SK-N-SH (cell line): ENCODE data around the gene PXYLP1. TPM values are rescaled to one million over a fixed set of nuclear protein-coding genes. Genes with fewer than 3 reads are reported as not detected.

Experiments
- CTCF ChIA-PET: fragments of 300-600, 350-600 bp; formaldehyde crosslinking; extraction: SDS; loops from one replicate; lab custom pipeline; 2021; lab: Yijun Ruan, JAX
- POLR2A ChIA-PET: fragments of 350-600 bp; sonication (Branson Sonifier 250); formaldehyde crosslinking; extraction: SDS; loops from one replicate; lab custom pipeline; 2020; ENCODE audit warnings: antibody characterized with exemption, inconsistent platforms; lab: Yijun Ruan, JAX
- DNase-seq: peaks from one replicate; pipeline ENCODE4 v3.0.0; 2012
- H2AFZ ChIP-seq: fragments of 200-600 bp; sonication (generic); 2 replicates; pipeline ENCODE4 v1.8.1; 2016; ENCODE audit warnings: antibody characterized with exemption, mild to moderate bottlenecking, low read depth
- H3F3A ChIP-seq: fragments of 200-600 bp; sonication (generic); replicated peaks from 2 replicates; pipeline ENCODE3; 2016; ENCODE audit warnings: antibody characterized with exemption, mild to moderate bottlenecking; ENCODE audit not compliant: insufficient read depth
- H3K27ac ChIP-seq, 2 experiments: fragments of 200-500 bp in 1 of 2; fragments of 200-600 bp in 1 of 2; sonication (Bioruptor generic) in 1 of 2; sonication (generic), shearing (Covaris generic) in 1 of 2; 2 replicates each; pipeline versions ENCODE4 v1.5.1 to v1.6.1; 2014 to 2016; ENCODE audit warnings: low read depth in 2 of 2, inconsistent platforms in 1 of 2, low read length in 1 of 2, mild to moderate bottlenecking in 1 of 2, mixed read lengths in 1 of 2
- H3K27me3 ChIP-seq: fragments of 200-600 bp; sonication (generic), shearing (Covaris generic); 2 replicates; pipeline ENCODE4 v1.6.1; 2016; ENCODE audit warnings: mixed run types; ENCODE audit not compliant: insufficient read depth
- H3K36me3 ChIP-seq, 2 experiments: fragments of 200-500 bp in 1 of 2; fragments of 200-600 bp in 1 of 2; sonication (Bioruptor generic) in 1 of 2; sonication (generic) in 1 of 2; replicated peaks in 1 of 2; 2 replicates each; pipeline versions ENCODE3 to v1.5.1; 2014 to 2016; ENCODE audit warnings: low read length in 1 of 2, mild to moderate bottlenecking in 1 of 2; ENCODE audit not compliant: insufficient read depth in 2 of 2, control insufficient read depth in 1 of 2
- H3K4me1 ChIP-seq, 2 experiments: fragments of 200-500 bp in 1 of 2; fragments of 200-600 bp in 1 of 2; sonication (Bioruptor generic) in 1 of 2; sonication (generic), shearing (Covaris generic) in 1 of 2; 2 replicates each; pipeline versions ENCODE4 v1.5.1 to v1.6.1; 2014 to 2016; ENCODE audit warnings: low read depth in 1 of 2, low read length in 1 of 2, mixed run types in 1 of 2; ENCODE audit not compliant: insufficient read depth in 2 of 2, control insufficient read depth in 1 of 2
- H3K4me2 ChIP-seq: fragments of 200-600 bp; sonication (generic), shearing (Covaris generic); 2 replicates; pipeline ENCODE4 v1.6.1; 2017; ENCODE audit warnings: mixed run types
- H3K4me3 ChIP-seq, 2 experiments: fragments of 200-500 bp in 1 of 2; fragments of 200-600 bp in 1 of 2; sonication (Bioruptor generic) in 1 of 2; sonication (generic), shearing (Covaris generic) in 1 of 2; 2 replicates each; pipeline versions ENCODE4 v1.5.1 to v1.8.1; 2014 to 2016; ENCODE audit warnings: low read depth in 2 of 2, inconsistent platforms in 1 of 2, low read length in 1 of 2, mild to moderate bottlenecking in 1 of 2, mixed read lengths in 1 of 2, moderate library complexity in 1 of 2
- H3K79me2 ChIP-seq: fragments of 200-600 bp; sonication (generic); 2 replicates; pipeline ENCODE4 v1.8.1; 2017; ENCODE audit warnings: mild to moderate bottlenecking; ENCODE audit not compliant: insufficient read depth
- H3K9ac ChIP-seq: fragments of 200-600 bp; sonication (generic); 2 replicates; pipeline ENCODE4 v1.6.1; 2017; ENCODE audit warnings: mixed run types
- H3K9me2 ChIP-seq: fragments of 200-600 bp; sonication (generic); 2 replicates; pipeline ENCODE4 v1.6.1; 2017; ENCODE audit warnings: mixed run types
- H3K9me3 ChIP-seq: fragments of 200-600 bp; sonication (generic); 2 replicates; pipeline ENCODE4 v1.6.1; 2017; ENCODE audit warnings: mixed run types, mild to moderate bottlenecking, moderate library complexity
- H4K20me1 ChIP-seq: fragments of 200-600 bp; sonication (generic); 2 replicates; pipeline ENCODE4 v1.6.1; 2017; ENCODE audit warnings: mild to moderate bottlenecking, mixed run types; ENCODE audit not compliant: insufficient read depth
- CHD2 ChIP-seq: fragments of 150-350 bp; IDR thresholded peaks from 2 replicates; pipeline ENCODE4 v1.6.1; 2018; ENCODE audit warnings: low read length; ENCODE audit not compliant: partially characterized antibody
- ELF1 ChIP-seq: IDR thresholded peaks from 2 replicates; pipeline ENCODE4 v1.4.0; 2012
- EZH2phosphoT487 ChIP-seq: fragments of 200-600 bp; sonication (generic); IDR thresholded peaks from 2 replicates; pipeline ENCODE4 v1.6.1; 2017; ENCODE audit warnings: low read depth, mixed run types, mild to moderate bottlenecking, antibody characterized with exemption, moderate library complexity, borderline replicate concordance
- FOSL2 ChIP-seq: IDR thresholded peaks from 2 replicates; pipeline ENCODE4 v1.4.0; 2012; ENCODE audit warnings: low read depth, mild to moderate bottlenecking, moderate library complexity, borderline replicate concordance
- FOXJ3 ChIP-seq: sonication (generic); formaldehyde crosslinking; IDR thresholded peaks from 2 replicates; pipeline ENCODE4 v1.5.1; 2020; ENCODE audit warnings: mild to moderate bottlenecking, missing genetic modification reagents
- GABPA ChIP-seq: IDR thresholded peaks from 2 replicates; pipeline ENCODE4 v1.4.0; 2012; ENCODE audit warnings: low read depth, mild to moderate bottlenecking
- GATA2 ChIP-seq: sonication (generic); formaldehyde crosslinking; IDR thresholded peaks from 2 replicates; pipeline ENCODE4 v1.5.0; 2020; ENCODE audit warnings: mild to moderate bottlenecking, missing genetic modification reagents
- IRF3 ChIP-seq: fragments of 150-350 bp; IDR thresholded peaks from 2 replicates; pipeline ENCODE4 v1.6.1; 2016; ENCODE audit warnings: mild to moderate bottlenecking, low read depth, low read length
- JUND ChIP-seq: IDR thresholded peaks from 2 replicates; pipeline ENCODE4 v1.4.0; 2012
- MAX ChIP-seq: IDR thresholded peaks from 2 replicates; pipeline ENCODE4 v1.4.0; 2012; ENCODE audit warnings: low read depth
- NRF1 ChIP-seq: IDR thresholded peaks from 2 replicates; pipeline ENCODE4 v1.6.1; 2012; ENCODE audit warnings: low read depth, mild to moderate bottlenecking, low read length
- RAD21 ChIP-seq: IDR thresholded peaks from 2 replicates; pipeline ENCODE4 v1.6.1; 2012; ENCODE audit warnings: mild to moderate bottlenecking, low read length
- RCOR1 ChIP-seq: fragments of 150-350 bp; IDR thresholded peaks from 2 replicates; pipeline ENCODE4 v1.6.1; 2017; ENCODE audit warnings: antibody characterized with exemption, low read length
- RFX5 ChIP-seq: IDR thresholded peaks from 2 replicates; pipeline ENCODE4 v1.6.1; 2012; ENCODE audit warnings: mild to moderate bottlenecking, improper control_type of control experiment, low read length
- SIN3A ChIP-seq: IDR thresholded peaks from 2 replicates; pipeline ENCODE4 v1.6.1; 2012; ENCODE audit warnings: low read depth, mild to moderate bottlenecking, low read length, moderate library complexity, borderline replicate concordance
- SMC3 ChIP-seq: IDR thresholded peaks from 2 replicates; pipeline ENCODE4 v1.6.1; 2012; ENCODE audit warnings: low read depth, low read length, improper control_type of control experiment
- YY1 ChIP-seq: IDR thresholded peaks from 2 replicates; pipeline ENCODE4 v1.4.0; 2012; ENCODE audit warnings: low read depth, mild to moderate bottlenecking
- ZBTB33 ChIP-seq: IDR thresholded peaks from 2 replicates; pipeline ENCODE4 v1.4.0; 2012; ENCODE audit warnings: low read depth, borderline replicate concordance
- WGBS: methylation state at CpG from one replicate; pipeline ENCODE4 v1.1.6; 2017; ENCODE audit warnings: low lambda C conversion rate; 5-methylcytosine and 5-hydroxymethylcytosine counted together
- polyA plus RNA-seq, 3 experiments: library from polyadenylated mRNA; depleted of rRNA; stranded (reverse); fragments of >200 nt; gene quantifications; 2 replicates each; pipeline ENCODE4 v1.2.3, GENCODE V29; 2012
- TF ChIP-seq, protein P1 (sequence below): IDR thresholded peaks from 2 replicates; pipeline ENCODE4; 2012

The PXYLP1 gene
- polyA plus RNA-seq, 1 of the 3 experiments (the other 2 are of a cell fraction): 8.6 TPM

- no peak for TF ChIP-seq IRF3
- TF ChIP-seq MAX: no peak
- TF ChIP-seq SIN3A: no peak
- no peak for TF ChIP-seq GATA2 (CRISPR knock-in tag)
- no peak for TF ChIP-seq RCOR1
- TF ChIP-seq, protein P1, sequence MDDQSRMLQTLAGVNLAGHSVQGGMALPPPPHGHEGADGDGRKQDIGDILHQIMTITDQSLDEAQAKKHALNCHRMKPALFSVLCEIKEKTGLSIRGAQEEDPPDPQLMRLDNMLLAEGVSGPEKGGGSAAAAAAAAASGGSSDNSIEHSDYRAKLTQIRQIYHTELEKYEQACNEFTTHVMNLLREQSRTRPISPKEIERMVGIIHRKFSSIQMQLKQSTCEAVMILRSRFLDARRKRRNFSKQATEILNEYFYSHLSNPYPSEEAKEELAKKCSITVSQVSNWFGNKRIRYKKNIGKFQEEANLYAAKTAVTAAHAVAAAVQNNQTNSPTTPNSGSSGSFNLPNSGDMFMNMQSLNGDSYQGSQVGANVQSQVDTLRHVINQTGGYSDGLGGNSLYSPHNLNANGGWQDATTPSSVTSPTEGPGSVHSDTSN: no peak
- TF ChIP-seq SMC3: no peak
- no peak for TF ChIP-seq EZH2phosphoT487
- no peak for TF ChIP-seq FOSL2
Observed at GRCh38 chr3:141261472-141262307, 30.1 kb downstream of the PXYLP1 start (continued).

DNA sequence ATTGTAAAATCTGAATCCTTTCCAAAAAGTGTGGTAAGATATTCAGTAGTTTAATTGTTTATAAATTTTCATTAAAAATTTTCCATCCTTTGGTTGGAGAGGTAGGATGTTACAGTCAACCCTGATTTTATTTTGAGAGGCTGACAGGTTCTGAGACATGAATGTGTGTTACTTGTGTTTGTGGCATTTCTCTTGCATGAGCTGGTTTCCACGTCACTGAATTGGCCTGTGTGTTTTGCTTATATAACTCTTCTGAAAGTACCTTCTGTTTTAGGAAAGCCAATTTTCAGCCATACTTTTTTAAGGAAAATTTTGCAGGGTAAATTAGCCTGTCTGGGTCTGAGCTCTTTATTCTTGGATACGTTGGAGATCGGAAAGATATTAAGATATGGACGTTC is 30.7 kb downstream of the PXYLP1 start:
- 68% methylated on average over 4 of the region's 4 CpGs for WGBS
- Histone ChIP-seq H3K4me2 (no peak overlapping the region), H3K9me3 (no peaks in the 10 kb centered on the region), H3K9ac (no peak overlapping the region), H3K36me3 (no peaks in the 10 kb centered on the region), H3K27ac (peak overlapping the region in 1 of 2 experiments; percentile 34; a peak in 2 of 4 replicates), H3K9me2 (no peaks in the 10 kb centered on the region), H4K20me1 (no peaks in the 10 kb centered on the region), H3K27me3 (no peaks in the 10 kb centered on the region), H2AFZ (no peak overlapping the region), H3K4me3 (no peak overlapping the region), H3F3A (no peaks in the 10 kb centered on the region), H3K4me1 (no peaks in the 10 kb centered on the region; a peak in 1 of 4 replicates), H3K79me2 (no peaks in the 10 kb centered on the region)
- POLR2A ChIA-PET: no interaction called here
- DNase-seq: no peak
- CTCF ChIA-PET: interaction anchor here (1.0 to 1.3 kb wide), 3 partner anchors 9 to 262 kb away, joined by 3 to 7 read pairs (median 4); no protein-coding TSS in a partner anchor
- no peak for TF ChIP-seq GABPA
- TF ChIP-seq FOXJ3 (CRISPR knock-in tag): no peak
- TF ChIP-seq ELF1: no peak
- no peak for TF ChIP-seq ZBTB33
- TF ChIP-seq RAD21: no peak
- no peak for TF ChIP-seq YY1
- TF ChIP-seq IRF3: no peak
- TF ChIP-seq, protein P1: peak; percentile 35; the same call in 1 of the 2 replicates
- TF ChIP-seq JUND: peak; percentile 26; the same call in 1 of the 2 replicates
- no peak for TF ChIP-seq CHD2
- no peak for TF ChIP-seq NRF1
- TF ChIP-seq RFX5: no peak
